MM.1S (cell line): ENCODE results near the gene SLCO3A1.

Source experiments
- DNase-seq: peaks from one replicate; pipeline ENCODE4 v3.0.0-alpha.2; 2015
- H2AFZ ChIP-seq: fragments of 300-600 bp; sonication (generic); 2 replicates; pipeline ENCODE4 v1.6.0; 2016; ENCODE audit warnings: antibody characterized with exemption, low read length
- H3F3A ChIP-seq: fragments of 300-600 bp; sonication (generic); 2 replicates; pipeline ENCODE4 v1.6.1; 2016; ENCODE audit warnings: mild to moderate bottlenecking, antibody characterized with exemption, low read length, moderate library complexity, mixed read lengths; ENCODE audit not compliant: insufficient read depth
- H3K27ac ChIP-seq: fragments of 300-600 bp; sonication (generic); 2 replicates; pipeline ENCODE4 v1.5.1; 2016; ENCODE audit warnings: mild to moderate bottlenecking, low read length
- H3K27me3 ChIP-seq: fragments of 300-600 bp; sonication (generic); replicated peaks from 2 replicates; pipeline ENCODE4 v1.6.0; 2016; ENCODE audit warnings: low read length; ENCODE audit not compliant: insufficient read depth
- H3K36me3 ChIP-seq: fragments of 300-600 bp; sonication (generic); replicated peaks from 2 replicates; pipeline ENCODE4 v1.6.1; 2016; ENCODE audit warnings: mild to moderate bottlenecking, low read length, mixed read lengths; ENCODE audit not compliant: insufficient read depth
- H3K4me1 ChIP-seq: fragments of 300-600 bp; sonication (generic); 2 replicates; pipeline ENCODE4 v1.6.1; 2016; ENCODE audit warnings: low read length, mixed read lengths
- H3K4me2 ChIP-seq: fragments of 300-600 bp; sonication (generic); 2 replicates; pipeline ENCODE4 v1.6.0; 2016; ENCODE audit warnings: low read depth, low read length
- H3K4me3 ChIP-seq: fragments of 300-600 bp; sonication (generic); 2 replicates; pipeline ENCODE4 v1.5.1; 2016; ENCODE audit warnings: low read length, mixed read lengths
- H3K79me2 ChIP-seq: fragments of 300-600 bp; sonication (generic); 2 replicates; pipeline ENCODE4 v1.6.1; 2016; ENCODE audit warnings: mixed run types, low read length, mixed read lengths
- H3K9ac ChIP-seq: fragments of 300-600 bp; sonication (generic); 2 replicates; pipeline ENCODE4 v1.6.1; 2016; ENCODE audit warnings: low read length, mixed read lengths
- H3K9me2 ChIP-seq: fragments of 300-600 bp; sonication (generic); replicated peaks from 2 replicates; pipeline ENCODE4 v1.6.1; 2016; ENCODE audit warnings: mild to moderate bottlenecking, low read length, mixed read lengths; ENCODE audit not compliant: insufficient read depth
- H3K9me3 ChIP-seq: fragments of 300-600 bp; sonication (generic); replicated peaks from 2 replicates; pipeline ENCODE4 v1.6.1; 2016; ENCODE audit warnings: mild to moderate bottlenecking, low read length, mixed read lengths; ENCODE audit not compliant: insufficient read depth
- H4K20me1 ChIP-seq: fragments of 300-600 bp; sonication (generic); 2 replicates; pipeline ENCODE4 v1.6.1; 2016; ENCODE audit warnings: mild to moderate bottlenecking, low read length, moderate library complexity, mixed read lengths; ENCODE audit not compliant: insufficient read depth
- CTCF ChIP-seq: fragments of 300-600 bp; sonication (generic); IDR thresholded peaks from 2 replicates; pipeline ENCODE4 v1.5.1; 2016; ENCODE audit warnings: antibody characterized with exemption, low read length, mixed read lengths
- EZH2 ChIP-seq: fragments of 300-600 bp; sonication (generic); optimal IDR thresholded peaks from 2 replicates; pipeline ENCODE3; 2017; ENCODE audit warnings: low read depth, mild to moderate bottlenecking, antibody characterized with exemption, low read length, mixed read lengths
- EZH2phosphoT487 ChIP-seq: fragments of 300-600 bp; sonication (generic); IDR thresholded peaks from 2 replicates; pipeline ENCODE4 v1.6.1; 2018; ENCODE audit warnings: antibody characterized with exemption, low read length

The SLCO3A1 gene

GRCh38 chr15:92082006-92082843, 228.7 kb downstream of the SLCO3A1 start:
- no peaks in the 10 kb centered on the region for H3K9me2 ChIP-seq
- no peak overlapping the region for H2AFZ ChIP-seq
- no peak for TF ChIP-seq EZH2phosphoT487
- no peak for TF ChIP-seq EZH2
- TF ChIP-seq CTCF, result peak; percentile 79
- no peaks in the 10 kb centered on the region for H3K4me1 ChIP-seq
- no peaks in the 10 kb centered on the region for H3K27me3 ChIP-seq
- H3K27ac ChIP-seq, result no peak overlapping the region
- no peaks in the 10 kb centered on the region for H3K9me3 ChIP-seq
- no peak overlapping the region for H3K9ac ChIP-seq
- H3F3A ChIP-seq, result no peaks in the 10 kb centered on the region
- H3K4me2 ChIP-seq, result no peak overlapping the region
- no peaks in the 10 kb centered on the region for H3K36me3 ChIP-seq
- DNase-seq, result peak; percentile 42
- no peaks in the 10 kb centered on the region for H3K79me2 ChIP-seq
- H3K4me3 ChIP-seq, result no peak overlapping the region
- no peaks in the 10 kb centered on the region for H4K20me1 ChIP-seq

- no peak overlapping the region for H2AFZ ChIP-seq
- no peaks in the 10 kb centered on the region for H3F3A ChIP-seq
- H3K9me3 ChIP-seq, result no peaks in the 10 kb centered on the region
- no peaks in the 10 kb centered on the region for H3K4me1 ChIP-seq
- H3K79me2 ChIP-seq, result no peaks in the 10 kb centered on the region
- no peak for DNase-seq
- H3K9me2 ChIP-seq, result no peaks in the 10 kb centered on the region
- TF ChIP-seq CTCF, result no peak
- no peak for TF ChIP-seq EZH2
- no peak for TF ChIP-seq EZH2phosphoT487
- H3K36me3 ChIP-seq, result no peaks in the 10 kb centered on the region
- no peaks in the 10 kb centered on the region for H4K20me1 ChIP-seq
- no peak overlapping the region for H3K27ac ChIP-seq
- H3K4me2 ChIP-seq, result no peak overlapping the region
- no peak overlapping the region for H3K9ac ChIP-seq
- H3K27me3 ChIP-seq, result no peaks in the 10 kb centered on the region
- H3K4me3 ChIP-seq, result no peak overlapping the region
Observed at GRCh38 chr15:92083190-92083589, 229.7 kb downstream of the SLCO3A1 start.

- Histone ChIP-seq H3K79me2 (no peaks in the 10 kb centered on the region), H3K4me2 (no peak overlapping the region), H3K36me3 (no peaks in the 10 kb centered on the region), H3K4me1 (no peaks in the 10 kb centered on the region), H3K27me3 (no peaks in the 10 kb centered on the region), H4K20me1 (no peaks in the 10 kb centered on the region), H2AFZ (no peak overlapping the region), H3K9me3 (no peaks in the 10 kb centered on the region), H3K9me2 (no peaks in the 10 kb centered on the region), H3F3A (no peaks in the 10 kb centered on the region), H3K9ac (no peak overlapping the region), H3K4me3 (no peak overlapping the region), H3K27ac (no peak overlapping the region)
- no peak for TF ChIP-seq EZH2
- TF ChIP-seq CTCF, result no peak
- TF ChIP-seq EZH2phosphoT487, result no peak
- no peak for DNase-seq
Observed at GRCh38 chr15:92087211-92087610, 233.7 kb downstream of the SLCO3A1 start.
